ENCODE results near the gene CCDC3.

DNA sequence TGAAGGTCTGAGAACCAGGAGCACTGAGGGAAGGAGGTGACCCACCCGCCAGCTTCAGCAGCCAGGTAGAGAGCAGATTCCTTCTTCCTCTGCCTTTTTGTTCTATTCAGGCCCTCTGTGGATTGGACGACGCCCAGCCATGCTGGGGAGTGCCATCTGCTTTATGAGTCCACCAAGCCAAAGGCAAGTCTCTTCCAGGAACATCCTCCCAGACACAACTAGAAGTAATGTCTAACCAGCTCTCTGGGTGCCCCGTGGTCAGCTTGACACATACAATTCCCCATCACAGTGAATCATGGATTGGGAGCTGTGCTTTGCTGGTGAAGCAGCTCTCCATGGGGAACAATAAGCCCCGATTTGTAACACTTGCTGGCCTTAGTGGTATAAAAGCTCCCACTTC lies 125.2 kb downstream of the CCDC3 start:
- TF ChIP-seq, protein P1, sequence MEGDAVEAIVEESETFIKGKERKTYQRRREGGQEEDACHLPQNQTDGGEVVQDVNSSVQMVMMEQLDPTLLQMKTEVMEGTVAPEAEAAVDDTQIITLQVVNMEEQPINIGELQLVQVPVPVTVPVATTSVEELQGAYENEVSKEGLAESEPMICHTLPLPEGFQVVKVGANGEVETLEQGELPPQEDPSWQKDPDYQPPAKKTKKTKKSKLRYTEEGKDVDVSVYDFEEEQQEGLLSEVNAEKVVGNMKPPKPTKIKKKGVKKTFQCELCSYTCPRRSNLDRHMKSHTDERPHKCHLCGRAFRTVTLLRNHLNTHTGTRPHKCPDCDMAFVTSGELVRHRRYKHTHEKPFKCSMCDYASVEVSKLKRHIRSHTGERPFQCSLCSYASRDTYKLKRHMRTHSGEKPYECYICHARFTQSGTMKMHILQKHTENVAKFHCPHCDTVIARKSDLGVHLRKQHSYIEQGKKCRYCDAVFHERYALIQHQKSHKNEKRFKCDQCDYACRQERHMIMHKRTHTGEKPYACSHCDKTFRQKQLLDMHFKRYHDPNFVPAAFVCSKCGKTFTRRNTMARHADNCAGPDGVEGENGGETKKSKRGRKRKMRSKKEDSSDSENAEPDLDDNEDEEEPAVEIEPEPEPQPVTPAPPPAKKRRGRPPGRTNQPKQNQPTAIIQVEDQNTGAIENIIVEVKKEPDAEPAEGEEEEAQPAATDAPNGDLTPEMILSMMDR (conservative IDR thresholded peaks at IDR 0.05; ENCODE audit: low read depth, low read length): no peak
- TF ChIP-seq RAD21 (IDR thresholded peaks at IDR 0.05; ENCODE audit: low read length) (no peak), FOS (IDR thresholded peaks at IDR 0.05; ENCODE audit: low read depth, low read length) (no peak), NFE2L2 (IDR thresholded peaks at IDR 0.05; ENCODE audit: low read depth, low read length) (no peak), CHD1 (IDR thresholded peaks at IDR 0.05; ENCODE audit: low read depth, low read length) (no peak), RCOR1 (IDR thresholded peaks at IDR 0.05; ENCODE audit: insufficient replicate concordance, low read length) (no peak), MAZ (IDR thresholded peaks at IDR 0.05; ENCODE audit: borderline replicate concordance, low read depth, low read length) (no peak), CEBPB (IDR thresholded peaks at IDR 0.05; ENCODE audit: low read depth, low read length) (no peak), SMC3 (IDR thresholded peaks at IDR 0.05; ENCODE audit: low read depth, low read length) (no peak), MAFK (IDR thresholded peaks at IDR 0.05; ENCODE audit: low read depth, low read length) (no peak), MXI1 (IDR thresholded peaks at IDR 0.05; ENCODE audit: borderline replicate concordance, low read depth, low read length) (no peak), POLR2A (IDR thresholded peaks at IDR 0.05; ENCODE audit: low read depth, low read length) (no peak), RFX5 (IDR thresholded peaks at IDR 0.05; ENCODE audit: low read depth, low read length) (no peak), BHLHE40 (IDR thresholded peaks at IDR 0.05; ENCODE audit: low read depth, low read length) (no peak)
